ENCODE results near the gene PLEKHM3. TPM values are rescaled to one million over a fixed set of nuclear protein-coding genes. Genes with fewer than 3 reads are reported as not detected.

Gene PLEKHM3
- total and polyA plus RNA-seq, 2 of the 4 experiments (the other 2 are of a cell fraction) = 2.4 to 11.3 TPM

DNA sequence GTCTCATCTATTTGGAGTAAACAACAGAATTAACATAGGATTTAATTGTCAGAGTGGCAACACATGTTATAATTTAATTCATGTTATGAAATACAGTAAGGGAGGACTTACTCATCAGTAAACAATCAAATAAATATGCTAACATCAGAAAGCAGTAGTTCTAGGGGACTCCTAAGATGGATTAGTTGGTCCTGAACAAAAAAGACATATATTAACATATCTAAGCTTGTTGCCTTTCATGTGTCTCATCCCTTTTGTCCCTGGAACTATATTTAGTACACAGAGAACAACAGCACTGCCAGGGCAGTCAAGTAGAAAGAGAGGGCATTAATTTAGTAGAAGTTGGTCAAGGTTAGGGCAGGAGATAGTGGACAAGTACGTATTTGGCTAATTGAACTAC lies 137.8 kb downstream of the PLEKHM3 start:
- Histone ChIP-seq H3K23ac (ENCODE audit: low read depth, low read length) (no peak overlapping the region), H3K4me3 (ENCODE audit: insufficient read depth, low read depth, low read length) (no peak overlapping the region), H4K5ac (ENCODE audit: low read depth, low read length) (no peak overlapping the region), H3K4me2 (ENCODE audit: low read depth, low read length) (no peak overlapping the region), H2BK20ac (ENCODE audit: low read depth, low read length) (no peak overlapping the region), H3K27ac (ENCODE audit: insufficient read depth, low read length) (no peak overlapping the region), H3K18ac (ENCODE audit: low read depth, low read length) (no peak overlapping the region), H2AK5ac (ENCODE audit: low read depth, low read length) (no peak overlapping the region), H2BK5ac (ENCODE audit: low read depth, low read length, poor library complexity, severe bottlenecking) (no peak overlapping the region), H3K36me3 (ENCODE audit: control insufficient read depth, insufficient read depth, low read length) (no peaks in the 10 kb centered on the region), H3K14ac (replicated peaks; ENCODE audit: low read depth, low read length) (no peak overlapping the region), H2AK9ac (replicated peaks; ENCODE audit: low read depth, low read length, poor library complexity) (no peak overlapping the region), H3K56ac (ENCODE audit: extremely low read depth, insufficient read depth, low read length) (no peak overlapping the region), H3K4ac (ENCODE audit: low read depth, low read length) (no peak overlapping the region), H3K27me3 (ENCODE audit: control insufficient read depth, insufficient read depth, low read length) (no peaks in the 10 kb centered on the region), H4K91ac (ENCODE audit: insufficient read depth, low read depth, low read length) (no peak overlapping the region), H2BK15ac (ENCODE audit: low read depth, low read length) (no peak overlapping the region), H4K20me1 (ENCODE audit: insufficient read depth, low read length) (no peaks in the 10 kb centered on the region), H3K79me1 (ENCODE audit: low read depth in 1 of 2, low read length in 2 of 2) (no peaks in the 10 kb centered on the region), H2BK120ac (ENCODE audit: low read depth, low read length) (no peak overlapping the region), H2AFZ (replicated peaks; ENCODE audit: low read length, poor library complexity) (no peak overlapping the region), H3K4me1 (ENCODE audit: control insufficient read depth, insufficient read depth, low read length) (no peaks in the 10 kb centered on the region), H3K9me1 (ENCODE audit: insufficient read depth, low read length) (no peaks in the 10 kb centered on the region), H3K9ac (ENCODE audit: low read depth, low read length) (no peak overlapping the region), H3K9me3 (ENCODE audit: control insufficient read depth, insufficient read depth, low read length) (no peaks in the 10 kb centered on the region), H4K8ac (ENCODE audit: low read depth in 2 of 2, low read length in 2 of 2) (no peak overlapping the region)
- in situ Hi-C loops (cut with MboI; ENCODE audit: low sequenced_read_pairs) = no loop called here
- POLR2A ChIA-PET (ENCODE audit: unreplicated experiment) = no interaction called here
- no CpG with 5 or more reads among the region's 1 CpG for WGBS, 2 experiments (ENCODE audit: extremely low coverage in 2 of 2, insufficient read length in 1 of 2)
- ATAC-seq (ENCODE audit: low read depth) = no peak
- CTCF ChIA-PET = no interaction called here
- intact Hi-C loops (cut with micrococcal nuclease) = no loop called here
- dilution Hi-C loops (cut with HindIII; ENCODE audit: low sequenced_read_pairs, unreplicated experiment) = no loop called here
- BruUV-seq (replicated peaks) = no TSS peak
- TF ChIP-seq, protein P1, sequence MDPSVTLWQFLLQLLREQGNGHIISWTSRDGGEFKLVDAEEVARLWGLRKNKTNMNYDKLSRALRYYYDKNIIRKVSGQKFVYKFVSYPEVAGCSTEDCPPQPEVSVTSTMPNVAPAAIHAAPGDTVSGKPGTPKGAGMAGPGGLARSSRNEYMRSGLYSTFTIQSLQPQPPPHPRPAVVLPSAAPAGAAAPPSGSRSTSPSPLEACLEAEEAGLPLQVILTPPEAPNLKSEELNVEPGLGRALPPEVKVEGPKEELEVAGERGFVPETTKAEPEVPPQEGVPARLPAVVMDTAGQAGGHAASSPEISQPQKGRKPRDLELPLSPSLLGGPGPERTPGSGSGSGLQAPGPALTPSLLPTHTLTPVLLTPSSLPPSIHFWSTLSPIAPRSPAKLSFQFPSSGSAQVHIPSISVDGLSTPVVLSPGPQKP (IDR thresholded peaks at IDR 0.05; ENCODE audit: borderline replicate concordance, low read depth, low read length) = no peak
- TF ChIP-seq MAFK (IDR thresholded peaks at IDR 0.05; ENCODE audit: low read depth, low read length) (no peak), RAD21 (IDR thresholded peaks at IDR 0.05; ENCODE audit: low read length) (no peak), CEBPB (IDR thresholded peaks at IDR 0.05; ENCODE audit: low read depth, low read length) (no peak), CHD1 (IDR thresholded peaks at IDR 0.05; ENCODE audit: low read depth, low read length) (no peak), FOS (IDR thresholded peaks at IDR 0.05; ENCODE audit: low read depth, low read length) (no peak), NFE2L2 (IDR thresholded peaks at IDR 0.05; ENCODE audit: low read depth, low read length) (no peak), RFX5 (IDR thresholded peaks at IDR 0.05; ENCODE audit: low read depth, low read length) (no peak), POLR2A (IDR thresholded peaks at IDR 0.05; ENCODE audit: low read depth, low read length) (no peak), BHLHE40 (IDR thresholded peaks at IDR 0.05; ENCODE audit: low read depth, low read length) (no peak), RCOR1 (IDR thresholded peaks at IDR 0.05; ENCODE audit: insufficient replicate concordance, low read length) (no peak), SMC3 (IDR thresholded peaks at IDR 0.05; ENCODE audit: low read depth, low read length) (no peak), MAZ (IDR thresholded peaks at IDR 0.05; ENCODE audit: borderline replicate concordance, low read depth, low read length) (no peak)
- TF ChIP-seq, protein P2, sequence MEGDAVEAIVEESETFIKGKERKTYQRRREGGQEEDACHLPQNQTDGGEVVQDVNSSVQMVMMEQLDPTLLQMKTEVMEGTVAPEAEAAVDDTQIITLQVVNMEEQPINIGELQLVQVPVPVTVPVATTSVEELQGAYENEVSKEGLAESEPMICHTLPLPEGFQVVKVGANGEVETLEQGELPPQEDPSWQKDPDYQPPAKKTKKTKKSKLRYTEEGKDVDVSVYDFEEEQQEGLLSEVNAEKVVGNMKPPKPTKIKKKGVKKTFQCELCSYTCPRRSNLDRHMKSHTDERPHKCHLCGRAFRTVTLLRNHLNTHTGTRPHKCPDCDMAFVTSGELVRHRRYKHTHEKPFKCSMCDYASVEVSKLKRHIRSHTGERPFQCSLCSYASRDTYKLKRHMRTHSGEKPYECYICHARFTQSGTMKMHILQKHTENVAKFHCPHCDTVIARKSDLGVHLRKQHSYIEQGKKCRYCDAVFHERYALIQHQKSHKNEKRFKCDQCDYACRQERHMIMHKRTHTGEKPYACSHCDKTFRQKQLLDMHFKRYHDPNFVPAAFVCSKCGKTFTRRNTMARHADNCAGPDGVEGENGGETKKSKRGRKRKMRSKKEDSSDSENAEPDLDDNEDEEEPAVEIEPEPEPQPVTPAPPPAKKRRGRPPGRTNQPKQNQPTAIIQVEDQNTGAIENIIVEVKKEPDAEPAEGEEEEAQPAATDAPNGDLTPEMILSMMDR (conservative IDR thresholded peaks at IDR 0.05; ENCODE audit: low read depth, low read length) = no peak
- TF ChIP-seq, protein P3, sequence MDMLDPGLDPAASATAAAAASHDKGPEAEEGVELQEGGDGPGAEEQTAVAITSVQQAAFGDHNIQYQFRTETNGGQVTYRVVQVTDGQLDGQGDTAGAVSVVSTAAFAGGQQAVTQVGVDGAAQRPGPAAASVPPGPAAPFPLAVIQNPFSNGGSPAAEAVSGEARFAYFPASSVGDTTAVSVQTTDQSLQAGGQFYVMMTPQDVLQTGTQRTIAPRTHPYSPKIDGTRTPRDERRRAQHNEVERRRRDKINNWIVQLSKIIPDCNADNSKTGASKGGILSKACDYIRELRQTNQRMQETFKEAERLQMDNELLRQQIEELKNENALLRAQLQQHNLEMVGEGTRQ (IDR thresholded peaks at IDR 0.05; ENCODE audit: low read depth, low read length) = no peak
- no peak for DNase-seq

Data from IMR-90 (cell line).